HG02798 (cell line): ENCODE results near the gene RUNX2.

Experiments used
- ATAC-seq: cut with Tn5 transposase; IDR thresholded peaks from one replicate; pipeline ENCODE4 v1.9.1; 2021; ENCODE audit warnings: mild to moderate bottlenecking; ENCODE audit not compliant: unreplicated experiment, poor library complexity

The RUNX2 gene

GRCh38 chr6:45504947-45505346 lies 176.8 kb downstream of the RUNX2 start:
- no peak for ATAC-seq

GRCh38 chr6:45505470-45505869 lies 177.3 kb downstream of the RUNX2 start:
- ATAC-seq: no peak

- ATAC-seq: no peak
Observed at GRCh38 chr6:45507186-45507585, 179.1 kb downstream of the RUNX2 start.

GRCh38 chr6:45509426-45509825 lies 181.3 kb downstream of the RUNX2 start:
- ATAC-seq: no peak

- no peak for ATAC-seq
Observed at GRCh38 chr6:45512717-45513116, 184.6 kb downstream of the RUNX2 start.

- ATAC-seq: no peak
Observed at GRCh38 chr6:45513213-45513618, 185.1 kb downstream of the RUNX2 start.

GRCh38 chr6:45513843-45514242 lies 185.7 kb downstream of the RUNX2 start:
- no peak for ATAC-seq

GRCh38 chr6:45514454-45515230 lies 186.5 kb downstream of the RUNX2 start:
- ATAC-seq: no peak

- ATAC-seq: no peak
Observed at GRCh38 chr6:45518013-45518720, 190.0 kb downstream of the RUNX2 start.

- ATAC-seq: no peak
Observed at GRCh38 chr6:45521226-45521625, 193.1 kb downstream of the RUNX2 start.

- no peak for ATAC-seq
Observed at GRCh38 chr6:45522486-45522885, 194.4 kb downstream of the RUNX2 start.

GRCh38 chr6:45527210-45527609 lies 199.1 kb downstream of the RUNX2 start:
- ATAC-seq: no peak

- no peak for ATAC-seq
Observed at GRCh38 chr6:45531999-45532595, 204.0 kb downstream of the RUNX2 start.

GRCh38 chr6:45532721-45533210 lies 204.6 kb downstream of the RUNX2 start:
- no peak for ATAC-seq

- no peak for ATAC-seq
Observed at GRCh38 chr6:45533386-45533785, 205.3 kb downstream of the RUNX2 start.

GRCh38 chr6:45535933-45536332 lies 207.8 kb downstream of the RUNX2 start:
- ATAC-seq: no peak

- no peak for ATAC-seq
Observed at GRCh38 chr6:45537539-45537938, 209.4 kb downstream of the RUNX2 start.

- ATAC-seq: no peak
Observed at GRCh38 chr6:45538641-45539547, 210.8 kb downstream of the RUNX2 start.

- ATAC-seq: no peak
Observed at GRCh38 chr6:45540375-45540920, 212.3 kb downstream of the RUNX2 start.

- no peak for ATAC-seq
Observed at GRCh38 chr6:45541934-45542333, 213.8 kb downstream of the RUNX2 start.
